GM23248 (cell line): Measurements from ENCODE around the gene OLIG1. TPM values are rescaled to one million over a fixed set of nuclear protein-coding genes. Genes with fewer than 3 reads are reported as not detected.

Experiments used
- DNase-seq: peaks from one replicate; pipeline ENCODE4 v3.0.0-alpha.2; 2015
- H2AFZ ChIP-seq: fragments of 200-600 bp; sonication (generic); 2 replicates; pipeline ENCODE4 v1.6.1; 2016; ENCODE audit warnings: antibody characterized with exemption
- H3F3A ChIP-seq: fragments of 200-600 bp; sonication (generic); 2 replicates; pipeline ENCODE4 v1.6.1; 2016; ENCODE audit warnings: mild to moderate bottlenecking, antibody characterized with exemption, mixed run types; ENCODE audit not compliant: insufficient read depth
- H3K27ac ChIP-seq: fragments of 200-600 bp; sonication (generic); 2 replicates; pipeline ENCODE4 v1.5.1; 2016; ENCODE audit warnings: mild to moderate bottlenecking
- H3K27me3 ChIP-seq: fragments of 200-600 bp; sonication (generic); replicated peaks from 2 replicates; pipeline ENCODE4 v1.6.1; 2016; ENCODE audit warnings: mild to moderate bottlenecking; ENCODE audit not compliant: insufficient read depth
- H3K36me3 ChIP-seq: fragments of 200-600 bp; sonication (generic); 2 replicates; pipeline ENCODE4 v1.6.1; 2016; ENCODE audit warnings: low read depth, mild to moderate bottlenecking
- H3K4me1 ChIP-seq: fragments of 200-600 bp; sonication (generic); 2 replicates; pipeline ENCODE4 v1.6.1; 2016; ENCODE audit warnings: mild to moderate bottlenecking; ENCODE audit not compliant: insufficient read depth
- H3K4me2 ChIP-seq: fragments of 200-600 bp; sonication (generic); one replicate; pipeline ENCODE4 v1.6.1; 2016; ENCODE audit warnings: mild to moderate bottlenecking; ENCODE audit not compliant: unreplicated experiment
- H3K4me3 ChIP-seq: fragments of 200-600 bp; sonication (generic); 2 replicates; pipeline ENCODE4 v1.5.1; 2016; ENCODE audit warnings: mild to moderate bottlenecking
- H3K79me2 ChIP-seq: fragments of 200-600 bp; sonication (generic); 2 replicates; pipeline ENCODE4 v1.6.1; 2016; ENCODE audit warnings: mild to moderate bottlenecking; ENCODE audit not compliant: insufficient read depth
- H3K9ac ChIP-seq: fragments of 200-600 bp; sonication (generic); 2 replicates; pipeline ENCODE4 v1.6.1; 2016; ENCODE audit warnings: mild to moderate bottlenecking
- H3K9me2 ChIP-seq: fragments of 200-600 bp; sonication (generic); 2 replicates; pipeline ENCODE4 v1.6.1; 2016; ENCODE audit warnings: mixed run types, mild to moderate bottlenecking, moderate library complexity; ENCODE audit not compliant: insufficient read depth
- H3K9me3 ChIP-seq: fragments of 200-600 bp; sonication (generic); one replicate; pipeline ENCODE4 v1.6.1; 2017; ENCODE audit warnings: low read depth
- H4K20me1 ChIP-seq: fragments of 200-600 bp; sonication (generic); 2 replicates; pipeline ENCODE4 v1.6.0; 2016; ENCODE audit not compliant: insufficient read depth
- EZH2 ChIP-seq: fragments of 200-600 bp; sonication (generic); IDR thresholded peaks from 2 replicates; pipeline ENCODE4 v1.6.1; 2018; ENCODE audit warnings: antibody characterized with exemption, mild to moderate bottlenecking; ENCODE audit not compliant: insufficient read depth, poor library complexity, severe bottlenecking
- EZH2phosphoT487 ChIP-seq: fragments of 200-600 bp; sonication (generic); IDR thresholded peaks from 2 replicates; pipeline ENCODE4 v1.6.1; 2018; ENCODE audit warnings: antibody characterized with exemption, moderate library complexity, mild to moderate bottlenecking, low read depth; ENCODE audit not compliant: insufficient read depth
- whole genome bisulfite sequencing, 2 experiments: methylation state at CpG; one replicate each; pipeline ENCODE4 v1.1.6; 2015 to 2017; ENCODE audit warnings: low lambda C conversion rate in 2 of 2, low coverage in 1 of 2; ENCODE audit errors: missing lambda C conversion rate in 2 of 2; 5-methylcytosine and 5-hydroxymethylcytosine counted together
- in situ Hi-C: fragments of 300-500 bp; cut with MboI; formaldehyde crosslinking; loops from 2 replicates; pipeline ENCODE4 v1.15.0; 2020
- polyA plus RNA-seq: library from polyadenylated mRNA; unstranded; fragments of >200 nt; fragmentation: Nextera tagmentation; extraction: Ambion mirVana; gene quantifications from 2 replicates; pipeline ENCODE4 v1.2.1, GENCODE V29; 2016
- total RNA-seq: library from RNA; depleted of rRNA; stranded (reverse); fragments of >200 nt; shearing (Covaris generic); gene quantifications from 2 replicates; pipeline ENCODE4 v1.2.3, GENCODE V29; 2014

Gene OLIG1
- total and polyA plus RNA-seq, 2 experiments from 2014 or later: not detected

DNA sequence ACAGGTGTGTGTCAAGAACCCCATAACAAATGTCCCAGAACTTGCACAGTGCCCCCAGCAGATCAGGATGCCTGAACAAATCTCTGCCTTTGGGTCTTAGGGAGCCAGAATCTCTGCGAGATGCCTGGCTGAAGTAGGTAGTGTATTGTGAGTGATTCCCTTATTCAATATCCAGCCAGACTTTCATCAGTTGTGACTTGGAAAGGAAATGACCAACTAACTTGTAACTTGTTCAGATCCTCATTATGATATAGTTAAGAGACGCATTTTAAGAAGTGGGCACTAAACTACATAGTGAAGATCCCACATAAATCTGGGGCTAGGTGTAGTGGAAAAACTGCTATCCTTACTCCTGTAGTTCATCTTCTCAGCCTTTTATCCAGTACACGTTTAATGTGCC lies 32.4 kb upstream of the OLIG1 start:
- Histone ChIP-seq H3K9me3 (no peaks in the 10 kb centered on the region), H3K9ac (no peak overlapping the region), H2AFZ (no peak overlapping the region), H3F3A (peaks cover 5% of the 10 kb centered on the region; the same call in 1 of the 2 replicates), H3K27me3 (peaks cover 26% of the 10 kb centered on the region), H3K4me2 (no peak overlapping the region), H3K79me2 (no peaks in the 10 kb centered on the region), H3K36me3 (no peaks in the 10 kb centered on the region), H3K9me2 (no peaks in the 10 kb centered on the region), H3K27ac (no peak overlapping the region), H4K20me1 (no peaks in the 10 kb centered on the region), H3K4me1 (peaks cover 16% of the 10 kb centered on the region), H3K4me3 (no peak overlapping the region)
- 81 to 82% methylated on average over 3 of the region's 3 CpGs for WGBS, 2 experiments
- DNase-seq: no peak
- in situ Hi-C loops: no loop called here
- TF ChIP-seq EZH2phosphoT487 (no peak), EZH2 (no peak)

DNA sequence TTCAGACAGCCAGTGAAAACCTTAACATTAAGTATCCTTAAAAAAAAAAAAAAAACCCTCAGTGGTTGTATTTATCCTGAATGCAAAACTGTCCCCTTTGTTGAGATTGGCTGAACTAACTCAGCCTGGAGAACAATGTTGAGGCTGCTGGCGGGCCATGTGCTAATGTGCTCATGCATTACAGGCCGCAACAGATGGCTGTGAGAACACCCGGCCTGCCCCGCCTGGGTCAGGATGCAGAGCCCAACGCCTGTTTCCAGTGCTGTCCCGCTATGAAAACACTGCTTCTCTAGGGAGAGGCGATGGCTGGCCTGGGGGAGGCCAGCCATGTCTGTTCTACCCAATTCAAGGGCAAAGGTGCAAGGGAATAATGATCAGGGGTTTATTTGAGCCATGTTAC lies 30.4 kb upstream of the OLIG1 start:
- Histone ChIP-seq H3K79me2 (no peaks in the 10 kb centered on the region), H3K36me3 (no peaks in the 10 kb centered on the region), H3K27me3 (peaks cover 6% of the 10 kb centered on the region), H4K20me1 (no peaks in the 10 kb centered on the region), H3K9me3 (no peaks in the 10 kb centered on the region), H3K9ac (no peak overlapping the region), H3K9me2 (no peaks in the 10 kb centered on the region; the same call in 1 of the 2 replicates), H3K27ac (no peak overlapping the region), H3K4me3 (no peak overlapping the region), H2AFZ (no peak overlapping the region), H3F3A (peaks cover 16% of the 10 kb centered on the region), H3K4me2 (no peak overlapping the region), H3K4me1 (peaks cover 26% of the 10 kb centered on the region)
- WGBS, 2 experiments: 87 to 89% methylated on average over 7 of the region's 7 CpGs
- DNase-seq: no peak
- in situ Hi-C loops: no loop called here
- TF ChIP-seq EZH2phosphoT487: no peak
- TF ChIP-seq EZH2: no peak

DNA sequence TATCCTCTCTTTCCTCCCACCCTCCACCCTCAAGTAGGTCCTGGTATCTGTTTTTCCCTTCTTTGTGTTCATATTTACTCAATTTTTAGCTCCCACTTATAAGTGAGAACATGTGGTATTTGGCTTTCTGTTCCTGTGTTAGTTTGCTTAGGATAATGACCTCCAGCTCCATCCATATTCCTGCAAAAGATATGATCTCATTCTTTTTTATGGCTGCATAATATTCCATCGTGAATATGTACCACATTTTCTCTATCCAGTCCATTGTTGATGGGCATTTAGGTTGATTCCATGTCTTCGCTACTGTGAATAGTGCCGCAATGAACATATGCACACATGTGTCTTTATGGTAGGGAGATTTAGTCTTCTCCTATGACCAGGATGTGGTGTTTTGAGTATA lies 29.7 kb upstream of the OLIG1 start:
- no peak overlapping the region for H3K4me3 ChIP-seq
- no peaks in the 10 kb centered on the region for H4K20me1 ChIP-seq
- H3K79me2 ChIP-seq: no peaks in the 10 kb centered on the region
- no peak for TF ChIP-seq EZH2phosphoT487
- no peak for TF ChIP-seq EZH2
- no peak overlapping the region for H2AFZ ChIP-seq
- no peak overlapping the region for H3K4me2 ChIP-seq
- no peak for DNase-seq
- H3F3A ChIP-seq: peaks cover 16% of the 10 kb centered on the region
- H3K36me3 ChIP-seq: no peaks in the 10 kb centered on the region
- no peak overlapping the region for H3K9ac ChIP-seq
- no peaks in the 10 kb centered on the region; the same call in 1 of the 2 replicates for H3K9me2 ChIP-seq
- no peak overlapping the region for H3K27ac ChIP-seq
- H3K27me3 ChIP-seq: no peaks in the 10 kb centered on the region
- H3K9me3 ChIP-seq: no peaks in the 10 kb centered on the region
- peaks cover 26% of the 10 kb centered on the region for H3K4me1 ChIP-seq
- in situ Hi-C loops: no loop called here
- WGBS, 2 experiments: 87 to 89% methylated on average over 3 of the region's 3 CpGs

DNA sequence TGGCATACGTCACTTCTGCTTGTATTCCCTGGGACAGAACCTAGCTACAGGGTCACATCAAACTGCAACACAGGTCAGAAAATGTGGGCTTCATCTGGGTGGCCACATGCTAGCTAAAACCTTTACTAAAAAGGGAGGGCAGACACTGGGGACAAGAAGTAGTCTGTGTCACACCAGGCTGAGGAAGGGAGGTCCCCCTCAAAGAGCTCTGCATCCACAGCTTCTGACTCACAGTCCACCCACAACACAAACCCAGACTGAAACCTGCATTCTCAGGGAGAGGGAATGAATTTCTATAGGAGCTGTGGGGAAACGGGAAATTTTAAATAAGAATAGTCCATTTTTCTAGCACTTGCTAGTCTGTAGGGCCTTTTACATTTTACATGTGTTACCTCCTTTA lies 28.0 kb upstream of the OLIG1 start:
- TF ChIP-seq EZH2phosphoT487: no peak
- TF ChIP-seq EZH2: no peak
- H3K9ac ChIP-seq: no peak overlapping the region
- H3K27me3 ChIP-seq: no peaks in the 10 kb centered on the region; the same call in 1 of the 2 replicates
- no peak overlapping the region for H3K4me3 ChIP-seq
- H3K4me1 ChIP-seq: peaks cover 15% of the 10 kb centered on the region
- no peak overlapping the region for H2AFZ ChIP-seq
- in situ Hi-C loops: no loop called here
- H3K27ac ChIP-seq: no peak overlapping the region
- no peaks in the 10 kb centered on the region for H4K20me1 ChIP-seq
- DNase-seq: peak; percentile 52
- peak overlapping the region; percentile 55 for H3K4me2 ChIP-seq
- no peaks in the 10 kb centered on the region for H3K9me3 ChIP-seq
- H3K36me3 ChIP-seq: no peaks in the 10 kb centered on the region
- WGBS, 2 experiments: 35 to 38% methylated on average over 2 of the region's 2 CpGs
- H3F3A ChIP-seq: peaks cover 16% of the 10 kb centered on the region
- H3K9me2 ChIP-seq: no peaks in the 10 kb centered on the region; the same call in 1 of the 2 replicates
- H3K79me2 ChIP-seq: no peaks in the 10 kb centered on the region

DNA sequence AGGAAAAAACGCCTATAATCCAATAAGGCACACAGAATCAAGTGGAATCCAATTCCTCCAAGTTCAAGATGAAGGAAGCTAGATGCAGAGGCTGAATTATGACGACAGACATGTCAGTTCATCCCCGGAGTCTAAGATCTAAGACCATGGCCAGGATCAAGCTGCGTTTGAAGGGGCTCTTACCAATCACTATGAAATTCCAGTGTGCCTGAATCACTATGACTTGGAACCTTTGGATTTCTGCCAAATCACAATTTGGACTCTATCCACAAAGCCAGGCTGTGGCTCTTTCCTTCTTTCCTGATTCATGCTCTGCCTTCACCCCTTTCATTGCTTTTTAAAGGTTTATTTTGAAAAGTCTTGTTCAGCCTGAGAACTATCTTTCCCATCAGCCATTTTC lies 27.1 kb upstream of the OLIG1 start:
- Histone ChIP-seq H3K4me2 (peak overlapping the region; percentile 55), H3K4me3 (no peak overlapping the region), H3K9ac (no peak overlapping the region), H3K79me2 (no peaks in the 10 kb centered on the region), H4K20me1 (no peaks in the 10 kb centered on the region), H3K27ac (peak overlapping the region; percentile 32; the same call in 1 of the 2 replicates), H3F3A (peaks cover 16% of the 10 kb centered on the region), H3K4me1 (peaks cover 15% of the 10 kb centered on the region), H3K27me3 (no peaks in the 10 kb centered on the region; the same call in 1 of the 2 replicates), H3K9me3 (no peaks in the 10 kb centered on the region), H3K36me3 (no peaks in the 10 kb centered on the region), H2AFZ (no peak overlapping the region), H3K9me2 (no peaks in the 10 kb centered on the region; the same call in 1 of the 2 replicates)
- DNase-seq: peak; percentile 87
- no peak for TF ChIP-seq EZH2
- TF ChIP-seq EZH2phosphoT487: no peak
- 0% methylated on average over 4 of the region's 4 CpGs for WGBS, 2 experiments
- in situ Hi-C loops: no loop called here
